ENCODE results near the gene PSD4. TPM values are rescaled to one million over a fixed set of nuclear protein-coding genes. Genes with fewer than 3 reads are reported as not detected.

Gene PSD4
- total RNA-seq, 2 donors from 2014 or later: 5.2 to 13.3 TPM

GRCh38 chr2:113200736-113201490 is 27.1 kb downstream of the PSD4 start:
- Mint-ChIP-seq H3K27me3 (ENCODE audit: insufficient read depth) (peaks cover 21% of the 10 kb centered on the region), H3K9me3 (no peaks in the 10 kb centered on the region), H3K36me3 (ENCODE audit: low read depth) (no peaks in the 10 kb centered on the region), H3K4me3 (no peak overlapping the region), H3K27ac (no peak overlapping the region), H3K4me1 (peaks cover 6% of the 10 kb centered on the region)
- Histone ChIP-seq H3K9me3 (ENCODE audit: control insufficient read depth, low read length) (no peaks in the 10 kb centered on the region), H3K4me1 (ENCODE audit: control insufficient read depth, insufficient read depth, low read length) (no peaks in the 10 kb centered on the region), H3K27me3 (ENCODE audit: control insufficient read depth, insufficient read depth, low read length, poor library complexity, severe bottlenecking) (peaks cover 24% of the 10 kb centered on the region), H3K4me3 (ENCODE audit: low read length) (no peak overlapping the region), H3K36me3 (ENCODE audit: control insufficient read depth, insufficient read depth, low read length) (no peaks in the 10 kb centered on the region), H3K27ac (ENCODE audit: low read depth, low read length) (no peak overlapping the region), H3K9ac (ENCODE audit: extremely low read depth, low read length, poor library complexity, severe bottlenecking) (no peak overlapping the region)
- no peak for DNase-seq
- no peak for TF ChIP-seq CTCF (conservative IDR thresholded peaks at IDR 0.05)
- whole genome bisulfite sequencing, 2 experiments (ENCODE audit: insufficient coverage in 1 of 2, insufficient read length in 1 of 2): 93 to 99% methylated on average over 10 to 17 of the region's 17 CpGs

DNA sequence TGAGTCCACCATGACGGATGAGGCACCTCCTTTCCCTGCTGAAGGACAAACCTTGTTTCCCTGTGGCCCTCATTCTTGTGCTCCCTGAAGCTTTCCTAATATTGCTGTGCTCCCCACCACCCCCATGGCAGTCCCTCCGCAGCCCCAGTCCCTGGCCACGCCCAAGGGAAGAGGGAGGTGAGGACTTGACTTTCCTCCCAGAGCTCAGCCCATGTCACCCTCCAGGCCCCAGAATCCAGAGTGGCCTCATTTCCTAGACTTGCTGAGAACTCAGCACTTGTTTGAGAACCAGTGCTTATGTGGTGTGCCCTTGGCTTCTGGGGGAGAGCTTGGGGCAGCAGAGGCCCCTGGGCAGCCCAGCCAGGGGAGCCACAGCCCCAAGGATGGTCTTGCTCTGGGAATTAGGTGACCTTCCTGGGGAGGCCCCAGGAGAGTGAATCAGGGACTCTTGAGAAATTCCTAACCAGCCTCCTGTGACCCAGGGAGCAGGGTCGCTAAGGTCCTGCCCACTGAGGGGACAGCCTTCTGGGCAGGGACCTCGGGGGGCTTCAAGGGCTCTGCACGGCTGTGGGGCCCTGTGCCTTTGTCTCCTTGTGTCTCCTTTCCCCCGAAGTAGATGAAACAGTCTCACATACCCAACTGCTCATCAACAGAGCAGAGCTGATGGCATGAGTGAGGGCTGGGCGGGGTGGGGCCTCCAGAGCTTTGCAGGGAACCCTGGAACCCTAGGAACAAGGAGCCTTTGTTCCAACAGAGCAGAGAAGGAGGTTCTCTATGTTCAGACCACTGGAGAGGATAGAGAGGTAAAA is 27.9 kb downstream of the PSD4 start:
- H3K27me3 ChIP-seq (ENCODE audit: control insufficient read depth, insufficient read depth, low read length, poor library complexity, severe bottlenecking): peaks cover 19% of the 10 kb centered on the region
- H3K4me3 ChIP-seq (ENCODE audit: low read length): no peak overlapping the region
- H3K36me3 Mint-ChIP-seq (ENCODE audit: low read depth): no peaks in the 10 kb centered on the region
- H3K4me1 ChIP-seq (ENCODE audit: control insufficient read depth, insufficient read depth, low read length): no peaks in the 10 kb centered on the region
- H3K27me3 Mint-ChIP-seq (ENCODE audit: insufficient read depth): peaks cover 19% of the 10 kb centered on the region
- H3K9ac ChIP-seq (ENCODE audit: extremely low read depth, low read length, poor library complexity, severe bottlenecking): no peak overlapping the region
- H3K4me3 Mint-ChIP-seq: no peak overlapping the region
- peaks cover 6% of the 10 kb centered on the region for H3K4me1 Mint-ChIP-seq
- WGBS, 2 experiments (ENCODE audit: insufficient coverage in 1 of 2, insufficient read length in 1 of 2): 83 to 100% methylated on average over 1 to 8 of the region's 8 CpGs
- no peak for TF ChIP-seq CTCF (conservative IDR thresholded peaks at IDR 0.05)
- no peak overlapping the region for H3K27ac ChIP-seq (ENCODE audit: low read depth, low read length)
- no peak for DNase-seq
- H3K9me3 ChIP-seq (ENCODE audit: control insufficient read depth, low read length): no peaks in the 10 kb centered on the region
- H3K36me3 ChIP-seq (ENCODE audit: control insufficient read depth, insufficient read depth, low read length): no peaks in the 10 kb centered on the region
- no peak overlapping the region for H3K27ac Mint-ChIP-seq
- H3K9me3 Mint-ChIP-seq: no peaks in the 10 kb centered on the region

- Histone ChIP-seq H3K36me3 (ENCODE audit: control insufficient read depth, insufficient read depth, low read length) (no peaks in the 10 kb centered on the region), H3K27me3 (ENCODE audit: control insufficient read depth, insufficient read depth, low read length, poor library complexity, severe bottlenecking) (peaks cover 10% of the 10 kb centered on the region), H3K27ac (ENCODE audit: low read depth, low read length) (no peak overlapping the region), H3K9me3 (ENCODE audit: control insufficient read depth, low read length) (no peaks in the 10 kb centered on the region), H3K9ac (ENCODE audit: extremely low read depth, low read length, poor library complexity, severe bottlenecking) (no peak overlapping the region), H3K4me1 (ENCODE audit: control insufficient read depth, insufficient read depth, low read length) (no peaks in the 10 kb centered on the region), H3K4me3 (ENCODE audit: low read length) (no peak overlapping the region)
- no peak overlapping the region for H3K27ac Mint-ChIP-seq
- peaks cover 12% of the 10 kb centered on the region for H3K27me3 Mint-ChIP-seq (ENCODE audit: insufficient read depth)
- no peaks in the 10 kb centered on the region for H3K9me3 Mint-ChIP-seq
- WGBS, 2 experiments (ENCODE audit: insufficient coverage in 1 of 2, insufficient read length in 1 of 2): 84 to 87% methylated on average over 6 to 13 of the region's 13 CpGs
- peaks cover 6% of the 10 kb centered on the region for H3K4me1 Mint-ChIP-seq
- no peak overlapping the region for H3K4me3 Mint-ChIP-seq
- peak; percentile 45 for TF ChIP-seq CTCF (conservative IDR thresholded peaks at IDR 0.05)
- H3K36me3 Mint-ChIP-seq (ENCODE audit: low read depth): no peaks in the 10 kb centered on the region
- DNase-seq: peak; percentile 61
Measured at GRCh38 chr2:113202305-113203216, 28.8 kb downstream of the PSD4 start.
